NCI-H2196 (cell line): Measurements from ENCODE around the gene PLD6.
"Not testable (repeated sequence)": the region's sequence is repeated elsewhere in the genome, so short reads cannot be mapped to it uniquely, and the experiment has no call there.

Source experiments
- DNase-seq: peaks from one replicate; lab custom pipeline; 2025; ENCODE audit not compliant: unreplicated experiment; lab: John Stamatoyannopoulos, UW

The PLD6 gene

GRCh38 chr17:17179371-17179827 lies 26.7 kb downstream of the PLD6 start:
- no peak for DNase-seq

- no peak for DNase-seq
Measured at GRCh38 chr17:17177176-17177575, 29.0 kb downstream of the PLD6 start.

GRCh38 chr17:17176341-17176740 lies 29.8 kb downstream of the PLD6 start:
- no peak for DNase-seq

GRCh38 chr17:17175917-17176316 lies 30.2 kb downstream of the PLD6 start:
- DNase-seq, result no peak

- DNase-seq, result no peak
Measured at GRCh38 chr17:17175340-17175739, 30.8 kb downstream of the PLD6 start.

- no peak for DNase-seq
Measured at GRCh38 chr17:17173921-17174320, 32.2 kb downstream of the PLD6 start.

- DNase-seq, result no peak
Measured at GRCh38 chr17:17172990-17173389, 33.1 kb downstream of the PLD6 start.

- DNase-seq, result no peak
Measured at GRCh38 chr17:17172001-17172939, 33.9 kb downstream of the PLD6 start.

GRCh38 chr17:17171186-17171585 lies 34.9 kb downstream of the PLD6 start:
- no peak for DNase-seq

- DNase-seq, result no peak
Measured at GRCh38 chr17:17170346-17170985, 35.7 kb downstream of the PLD6 start.

GRCh38 chr17:17169396-17169795 lies 36.7 kb downstream of the PLD6 start:
- no peak for DNase-seq

- DNase-seq, result no peak
Measured at GRCh38 chr17:17168401-17168800, 37.7 kb downstream of the PLD6 start.

- DNase-seq, result no peak
Measured at GRCh38 chr17:17167986-17168385, 38.1 kb downstream of the PLD6 start.

GRCh38 chr17:17167356-17167755 lies 38.8 kb downstream of the PLD6 start:
- DNase-seq, result no peak

- no peak for DNase-seq
Measured at GRCh38 chr17:17166446-17166845, 39.7 kb downstream of the PLD6 start.

- no peak for DNase-seq
Measured at GRCh38 chr17:17165666-17166308, 40.3 kb downstream of the PLD6 start.

- no peak for DNase-seq
Measured at GRCh38 chr17:17164676-17165075, 41.5 kb downstream of the PLD6 start.

GRCh38 chr17:17164156-17164555 lies 42.0 kb downstream of the PLD6 start:
- no peak for DNase-seq

GRCh38 chr17:17161759-17162158 lies 44.4 kb downstream of the PLD6 start:
- DNase-seq, result no peak

GRCh38 chr17:17161121-17161520 lies 45.0 kb downstream of the PLD6 start:
- no peak for DNase-seq

GRCh38 chr17:17159571-17159970 lies 46.6 kb downstream of the PLD6 start:
- DNase-seq, result no peak

GRCh38 chr17:17158506-17158905 lies 47.6 kb downstream of the PLD6 start:
- DNase-seq, result not testable (repeated sequence)
